Keratinocyte (primary cell): ENCODE data around the gene UNC119B. TPM values are rescaled to one million over a fixed set of nuclear protein-coding genes. Genes with fewer than 3 reads are reported as not detected.

Source experiments
- DNase-seq: peaks from one replicate; pipeline ENCODE4 v3.0.0-alpha.2; 2011; ENCODE audit warnings: low read depth, missing footprints, low spot score
- FAIRE-seq: peaks from 2 replicates; lab custom pipeline; 2011; peaks lifted over from hg19 to GRCh38; lab: Jason Lieb, UNC
- H2AFZ ChIP-seq: 2 replicates; pipeline ENCODE4 v1.6.0; 2012; ENCODE audit warnings: low read length, control low read depth, inconsistent platforms; ENCODE audit not compliant: control insufficient read depth
- H3K27ac ChIP-seq: 2 replicates; pipeline ENCODE4 v1.5.1; 2011; ENCODE audit warnings: low read length; ENCODE audit not compliant: control insufficient read depth, insufficient read depth
- H3K27me3 ChIP-seq: 3 replicates; pipeline ENCODE4 v1.6.0; 2011; ENCODE audit warnings: low read length; ENCODE audit not compliant: control insufficient read depth, insufficient read depth; ENCODE audit errors: extremely low read depth
- H3K36me3 ChIP-seq, 2 experiments: 2 replicates in 1 of 2; 3 replicates in 1 of 2; pipeline ENCODE4 v1.5.1; 2011; ENCODE audit warnings: low read length in 2 of 2, mild to moderate bottlenecking in 1 of 2; ENCODE audit not compliant: control insufficient read depth in 2 of 2, insufficient read depth in 2 of 2; ENCODE audit errors: extremely low read depth in 1 of 2
- H3K4me1 ChIP-seq: 3 replicates; pipeline ENCODE4 v1.5.1; 2011; ENCODE audit warnings: low read length; ENCODE audit not compliant: control insufficient read depth, insufficient read depth; ENCODE audit errors: extremely low read depth
- H3K4me2 ChIP-seq: 3 replicates; pipeline ENCODE4 v1.6.0; 2011; ENCODE audit warnings: low read depth, low read length; ENCODE audit not compliant: control insufficient read depth, insufficient read depth; ENCODE audit errors: extremely low read depth
- H3K4me3 ChIP-seq, 3 experiments: fragments of 200-600 bp in 1 of 3; sonication (generic) in 1 of 3; 2 replicates in 2 of 3; 3 replicates in 1 of 3; pipeline ENCODE4 v1.5.1; 2011 to 2016; ENCODE audit warnings: low read length in 3 of 3, mild to moderate bottlenecking in 3 of 3, control low read depth in 2 of 3, inconsistent platforms in 1 of 3, low read depth in 1 of 3, mixed read lengths in 1 of 3, mixed run types in 1 of 3, moderate library complexity in 1 of 3; ENCODE audit not compliant: control insufficient read depth in 2 of 3, insufficient read depth in 2 of 3; ENCODE audit errors: extremely low read depth in 1 of 3
- H3K79me2 ChIP-seq: 2 replicates; pipeline ENCODE4 v1.6.0; 2012; ENCODE audit warnings: low read length; ENCODE audit not compliant: control insufficient read depth, insufficient read depth
- H3K9ac ChIP-seq: 3 replicates; pipeline ENCODE4 v1.6.0; 2011; ENCODE audit warnings: low read length; ENCODE audit not compliant: control insufficient read depth, insufficient read depth; ENCODE audit errors: extremely low read depth
- H3K9me1 ChIP-seq: 3 replicates; pipeline ENCODE4 v1.6.0; 2011; ENCODE audit warnings: low read length; ENCODE audit not compliant: control insufficient read depth, insufficient read depth; ENCODE audit errors: extremely low read depth
- H3K9me3 ChIP-seq: 2 replicates; pipeline ENCODE4 v1.5.1; 2012; ENCODE audit warnings: low read depth, low read length; ENCODE audit not compliant: control insufficient read depth
- H4K20me1 ChIP-seq: 3 replicates; pipeline ENCODE4 v1.6.0; 2011; ENCODE audit warnings: low read length; ENCODE audit not compliant: control insufficient read depth, insufficient read depth; ENCODE audit errors: extremely low read depth
- CTCF ChIP-seq, 3 experiments: IDR thresholded peaks in 1 of 3; conservative IDR thresholded peaks in 1 of 3; optimal IDR thresholded peaks in 1 of 3; 2 replicates in 2 of 3; 3 replicates in 1 of 3; pipeline versions ENCODE3 to v1.5.1; 2011; ENCODE audit warnings: low read length in 3 of 3, mild to moderate bottlenecking in 3 of 3, moderate library complexity in 2 of 3, control low read depth in 1 of 3, inconsistent platforms in 1 of 3; ENCODE audit not compliant: insufficient read depth in 2 of 3; ENCODE audit errors: extremely low read depth in 1 of 3
- EZH2 ChIP-seq: IDR thresholded peaks from one replicate; pipeline ENCODE4 v1.6.1; 2012; ENCODE audit warnings: inconsistent platforms, mild to moderate bottlenecking, low read length, moderate library complexity
- dilution Hi-C: fragments of 300-500 bp; cut with MboI; formaldehyde crosslinking; loops from one replicate; pipeline ENCODE4 v1.7.0; 2020; ENCODE audit warnings: low sequenced_read_pairs; ENCODE audit not compliant: extremely low pct_ligation_motif_present
- polyA plus RNA-seq, 5 experiments: library from polyadenylated mRNA; depleted of rRNA in 3 of 5; stranded (reverse) in 3 of 5; stranded (forward) in 1 of 5; unstranded in 1 of 5; fragments of >200 nt; gene quantifications; 1 replicate in 1 of 5; 2 replicates in 3 of 5; 3 replicates in 1 of 5; pipeline versions ENCODE4 v1.2.1 to v1.2.3, GENCODE V29; 2011 to 2012; ENCODE audit warnings: missing spikeins in 2 of 5, low read depth in 1 of 5, low replicate concordance in 1 of 5

Gene UNC119B
- polyA plus RNA-seq, 1 donor (not counting 4 experiments of a cell fraction or from before 2014, with no cell fraction given): 22.0 TPM

DNA sequence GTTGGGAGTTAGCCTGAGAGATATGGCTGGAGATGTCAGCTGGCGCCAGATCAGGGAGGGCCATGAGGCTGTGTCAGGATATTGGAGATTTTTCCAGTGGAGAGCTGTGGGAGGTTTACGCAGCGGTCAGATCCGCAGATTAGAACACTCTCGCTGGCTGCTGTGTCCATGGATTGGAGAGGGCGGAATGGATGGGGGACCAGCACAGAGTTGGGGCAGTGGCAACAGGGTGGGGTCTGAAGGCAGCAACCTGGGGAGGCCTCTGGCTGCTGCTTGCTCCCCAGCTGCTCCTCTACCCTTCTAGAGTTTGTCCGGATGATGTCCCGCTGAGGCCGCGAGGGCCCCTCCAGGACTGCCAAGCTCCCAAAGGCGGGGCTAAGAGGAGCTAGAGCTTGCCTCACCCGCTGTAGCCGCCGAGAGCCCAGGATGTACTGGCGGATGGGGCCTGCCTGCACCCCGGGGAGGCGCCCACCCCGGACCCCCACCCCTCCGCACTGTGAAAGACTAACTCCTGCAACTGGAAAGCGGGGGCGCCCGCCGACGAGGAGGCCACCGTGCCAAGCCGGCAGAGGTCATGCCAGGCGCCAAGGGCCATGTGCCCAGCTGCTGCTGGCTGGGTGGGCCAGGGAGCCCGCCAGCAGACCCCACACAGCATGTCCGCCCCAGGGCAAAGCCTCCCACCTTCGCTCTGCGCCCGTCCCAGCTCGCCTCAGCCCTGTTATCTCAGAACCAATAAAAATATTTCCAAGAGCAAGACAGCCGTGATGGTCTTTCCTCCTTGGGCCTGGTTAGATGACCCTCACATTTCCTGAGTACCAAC, 43.5 kb upstream of the UNC119B start:
- DNase-seq: no peak
- Histone ChIP-seq H4K20me1 (no peaks in the 10 kb centered on the region), H3K36me3 (no peaks in the 10 kb centered on the region), H3K27ac (no peak overlapping the region), H3K4me3 (no peak overlapping the region), H3K79me2 (no peaks in the 10 kb centered on the region), H3K9me3 (no peaks in the 10 kb centered on the region), H3K4me1 (peaks cover 5% of the 10 kb centered on the region), H3K4me2 (no peak overlapping the region), H3K9ac (no peak overlapping the region), H2AFZ (no peak overlapping the region), H3K9me1 (no peaks in the 10 kb centered on the region), H3K27me3 (no peaks in the 10 kb centered on the region)
- dilution Hi-C loops: no loop called here
- TF ChIP-seq EZH2: no peak
- no peak for TF ChIP-seq CTCF (optimal IDR thresholded peaks at IDR 0.05 in 1 of 3, IDR thresholded peaks at IDR 0.05 in 1 of 3, conservative IDR thresholded peaks at IDR 0.05 in 1 of 3; ENCODE audit: extremely low read depth in 1 of 3, insufficient read depth in 2 of 3, low read length in 3 of 3)
- no peak for FAIRE-seq

DNA sequence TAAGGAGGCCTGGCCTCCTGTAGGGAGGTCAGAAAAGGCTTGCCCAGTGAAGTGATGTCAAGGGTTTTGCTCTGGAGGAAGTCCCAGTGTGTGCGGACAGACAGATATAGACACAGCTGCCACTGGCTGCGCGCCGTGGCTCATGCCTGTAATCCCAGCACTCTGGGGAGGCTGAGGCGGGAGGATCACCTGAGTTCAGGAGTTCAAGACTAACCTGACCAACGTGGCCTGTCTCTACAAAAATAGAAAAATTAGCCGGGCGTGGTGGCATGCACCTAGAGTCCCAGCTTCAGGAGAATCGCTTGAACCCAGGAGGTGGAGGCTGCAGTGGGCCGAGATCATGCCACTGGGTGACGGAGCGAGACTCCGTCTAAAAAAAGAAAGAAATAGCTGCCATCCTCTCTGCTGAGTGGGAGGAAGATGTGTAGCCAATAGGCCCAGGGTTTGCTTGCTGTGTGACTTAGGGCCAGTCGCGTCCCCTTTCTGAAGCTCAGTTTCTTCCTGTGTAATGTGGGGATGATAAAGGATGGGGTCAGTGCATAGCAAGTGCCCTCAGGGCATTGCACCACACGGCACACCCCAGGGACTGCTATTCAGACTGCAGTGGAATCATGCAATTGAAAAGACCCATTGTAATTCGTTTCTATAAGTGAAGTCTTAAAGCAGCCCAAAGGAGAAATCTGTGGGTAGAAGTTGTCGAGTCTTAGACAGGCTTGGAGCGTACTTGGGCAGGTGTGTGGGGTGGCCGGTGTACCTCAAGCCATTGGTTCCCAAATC, 42.0 kb upstream of the UNC119B start:
- Histone ChIP-seq H2AFZ (no peak overlapping the region), H3K9ac (no peak overlapping the region), H3K4me3 (no peak overlapping the region), H3K9me1 (no peaks in the 10 kb centered on the region), H3K27ac (no peak overlapping the region), H3K36me3 (no peaks in the 10 kb centered on the region), H3K27me3 (no peaks in the 10 kb centered on the region), H3K4me1 (peaks cover 5% of the 10 kb centered on the region), H3K4me2 (no peak overlapping the region), H4K20me1 (no peaks in the 10 kb centered on the region), H3K9me3 (no peaks in the 10 kb centered on the region), H3K79me2 (no peaks in the 10 kb centered on the region)
- no peak for FAIRE-seq
- no peak for TF ChIP-seq EZH2
- TF ChIP-seq CTCF (optimal IDR thresholded peaks at IDR 0.05 in 1 of 3, IDR thresholded peaks at IDR 0.05 in 1 of 3, conservative IDR thresholded peaks at IDR 0.05 in 1 of 3; ENCODE audit: extremely low read depth in 1 of 3, insufficient read depth in 2 of 3, low read length in 3 of 3): no peak
- dilution Hi-C loops: no loop called here
- DNase-seq: no peak
